ENCODE measurements around the gene TMEM17. TPM values are rescaled to one million over a fixed set of nuclear protein-coding genes. Genes with fewer than 3 reads are reported as not detected.

TMEM17 gene
- total RNA-seq, 1 donor from 2014 or later, result 2.5 TPM

GRCh38 chr2:62474176-62474575 is 31.8 kb downstream of the TMEM17 start:
- peak; percentile 32 for DNase-seq (ENCODE audit: low read depth)

- peak; percentile 31 for DNase-seq (ENCODE audit: low read depth)
These were observed 32.7 kb downstream of the TMEM17 start for GRCh38 chr2:62473246-62473827.

GRCh38 chr2:62472312-62472711 is 33.7 kb downstream of the TMEM17 start:
- peak; percentile 14 for DNase-seq (ENCODE audit: low read depth)

GRCh38 chr2:62471816-62472215 is 34.2 kb downstream of the TMEM17 start:
- no peak for DNase-seq (ENCODE audit: low read depth)

GRCh38 chr2:62471404-62471803 is 34.6 kb downstream of the TMEM17 start:
- no peak for DNase-seq (ENCODE audit: low read depth)

- no peak for DNase-seq (ENCODE audit: low read depth)
These were observed 36.4 kb downstream of the TMEM17 start for GRCh38 chr2:62469548-62469947.

- DNase-seq (ENCODE audit: low read depth), result no peak
These were observed 36.9 kb downstream of the TMEM17 start for GRCh38 chr2:62469114-62469513.

GRCh38 chr2:62467475-62468321 is 38.3 kb downstream of the TMEM17 start:
- peak; percentile 86 for DNase-seq (ENCODE audit: low read depth)

GRCh38 chr2:62467100-62467474 is 38.9 kb downstream of the TMEM17 start:
- no peak for DNase-seq (ENCODE audit: low read depth)

GRCh38 chr2:62466503-62466854 is 39.5 kb downstream of the TMEM17 start:
- DNase-seq (ENCODE audit: low read depth), result no peak

- no peak for DNase-seq (ENCODE audit: low read depth)
These were observed 40.1 kb downstream of the TMEM17 start for GRCh38 chr2:62465741-62466502.

- DNase-seq (ENCODE audit: low read depth), result no peak
These were observed 40.8 kb downstream of the TMEM17 start for GRCh38 chr2:62465039-62465740.

- DNase-seq (ENCODE audit: low read depth), result no peak
These were observed 41.6 kb downstream of the TMEM17 start for GRCh38 chr2:62464221-62465007.

- no peak for DNase-seq (ENCODE audit: low read depth)
These were observed 43.8 kb downstream of the TMEM17 start for GRCh38 chr2:62462211-62462610.

GRCh38 chr2:62461707-62462106 is 44.3 kb downstream of the TMEM17 start:
- DNase-seq (ENCODE audit: low read depth), result peak; percentile 82

GRCh38 chr2:62461017-62461553 is 44.9 kb downstream of the TMEM17 start:
- DNase-seq (ENCODE audit: low read depth), result no peak

GRCh38 chr2:62460175-62460574 is 45.8 kb downstream of the TMEM17 start:
- DNase-seq (ENCODE audit: low read depth), result no peak

- DNase-seq (ENCODE audit: low read depth), result no peak
These were observed 46.3 kb downstream of the TMEM17 start for GRCh38 chr2:62459672-62460071.

GRCh38 chr2:62459106-62459505 is 46.9 kb downstream of the TMEM17 start:
- no peak for DNase-seq (ENCODE audit: low read depth)

GRCh38 chr2:62458671-62459081 is 47.3 kb downstream of the TMEM17 start:
- peak; percentile 39 for DNase-seq (ENCODE audit: low read depth)
